Adipocyte (in vitro differentiated cells): ENCODE results near the gene TMEM38B.
"Not testable (repeated sequence)": the region's sequence is repeated elsewhere in the genome, so short reads cannot be mapped to it uniquely, and the experiment has no call there.

Experiments used
- DNase-seq: peaks from one replicate; pipeline ENCODE4 v3.0.0-alpha.2; 2015; ENCODE audit warnings: low read depth
- H3K27me3 ChIP-seq: replicated peaks from 2 replicates; pipeline ENCODE4 v1.7.0; 2013; ENCODE audit warnings: mild to moderate bottlenecking, low read length, moderate library complexity; ENCODE audit not compliant: control insufficient read depth, insufficient read depth
- H3K36me3 ChIP-seq: 2 replicates; pipeline ENCODE4 v1.7.0; 2013; ENCODE audit warnings: low read length, mild to moderate bottlenecking, moderate library complexity; ENCODE audit not compliant: control insufficient read depth, insufficient read depth, severe bottlenecking
- H3K4me1 ChIP-seq: 2 replicates; pipeline ENCODE4 v1.7.0; 2013; ENCODE audit warnings: mild to moderate bottlenecking, low read length, moderate library complexity; ENCODE audit not compliant: control insufficient read depth, insufficient read depth
- H3K4me3 ChIP-seq: 2 replicates; pipeline ENCODE4 v1.7.0; 2013; ENCODE audit warnings: mild to moderate bottlenecking, low read length, moderate library complexity
- H3K9ac ChIP-seq: 2 replicates; pipeline ENCODE4 v1.7.0; 2013; ENCODE audit warnings: mild to moderate bottlenecking, low read length, moderate library complexity
- H3K9me3 ChIP-seq: 2 replicates; pipeline ENCODE4 v1.7.0; 2013; ENCODE audit warnings: mild to moderate bottlenecking, low read length, moderate library complexity; ENCODE audit not compliant: control insufficient read depth

TMEM38B gene

DNA sequence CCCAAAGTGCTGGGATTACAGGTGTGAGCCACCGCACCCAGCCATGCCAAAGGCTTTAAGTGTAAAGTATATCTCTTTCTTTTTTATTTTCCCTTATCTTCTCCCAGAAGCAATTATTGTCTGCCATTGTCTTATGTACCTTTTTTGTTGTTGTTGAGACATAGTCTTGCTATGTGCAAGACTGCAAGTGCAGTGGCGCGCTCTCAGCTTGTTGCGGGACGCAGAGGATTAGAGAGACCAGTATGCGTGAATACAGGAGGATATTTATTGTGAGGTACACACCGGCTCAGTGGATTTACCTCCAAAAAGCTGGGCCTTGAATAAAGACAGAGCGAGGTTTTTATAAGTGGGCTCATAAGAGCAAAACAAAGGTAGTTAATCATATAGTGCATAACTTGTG is 11.8 kb downstream of the TMEM38B start:
- no peaks in the 10 kb centered on the region for H3K9me3 ChIP-seq
- peaks cover 3% of the 10 kb centered on the region for H3K4me1 ChIP-seq
- H3K27me3 ChIP-seq: no peaks in the 10 kb centered on the region
- H3K4me3 ChIP-seq: no peak overlapping the region
- DNase-seq: no peak
- peaks cover 9% of the 10 kb centered on the region for H3K36me3 ChIP-seq
- H3K9ac ChIP-seq: no peak overlapping the region

DNA sequence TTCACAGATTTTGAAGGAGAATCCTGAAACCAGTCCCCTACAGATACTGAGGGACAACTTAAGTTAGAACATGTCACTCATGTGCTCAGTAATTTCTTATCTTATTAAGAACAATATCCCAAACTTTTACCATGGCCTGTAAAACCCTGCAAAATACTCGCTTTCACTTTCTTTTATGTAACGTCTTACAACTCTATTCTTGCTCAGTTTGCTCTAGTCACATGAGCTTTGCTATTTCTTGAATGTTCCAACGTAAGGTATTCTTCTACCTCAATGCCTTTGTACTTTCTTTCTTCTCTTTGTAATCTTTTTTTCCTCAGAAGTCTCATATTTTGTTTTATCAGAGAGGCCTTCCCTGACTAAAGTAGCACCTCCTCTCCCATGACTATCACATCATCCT is 14.1 kb downstream of the TMEM38B start:
- Histone ChIP-seq H3K27me3 (no peaks in the 10 kb centered on the region), H3K36me3 (peaks cover 9% of the 10 kb centered on the region), H3K9me3 (no peaks in the 10 kb centered on the region), H3K4me1 (no peaks in the 10 kb centered on the region), H3K9ac (no peak overlapping the region), H3K4me3 (peak overlapping the region; percentile 34)
- no peak for DNase-seq

DNA sequence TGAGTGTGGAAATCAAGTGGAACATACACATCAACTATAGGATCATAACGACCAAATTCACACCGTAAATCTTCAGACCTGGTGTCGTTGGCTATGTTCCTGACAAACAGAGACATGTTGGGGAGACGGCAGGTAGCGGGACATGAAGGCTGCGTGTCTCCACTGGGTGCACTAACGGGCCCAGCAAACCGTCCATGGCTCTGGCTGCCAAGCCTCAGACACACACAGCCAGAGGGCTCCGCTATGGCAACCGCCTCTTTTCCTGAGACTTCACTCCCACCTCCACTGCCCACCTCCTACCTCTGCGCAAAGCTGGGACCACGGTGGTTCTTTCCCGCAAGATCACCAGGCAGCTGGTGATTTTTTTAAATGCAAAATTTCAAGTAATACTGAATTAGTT is 16.3 kb downstream of the TMEM38B start:
- H3K4me1 ChIP-seq: no peaks in the 10 kb centered on the region
- no peaks in the 10 kb centered on the region for H3K27me3 ChIP-seq
- DNase-seq: no peak
- no peak overlapping the region for H3K9ac ChIP-seq
- H3K4me3 ChIP-seq: no peak overlapping the region
- peaks cover 13% of the 10 kb centered on the region for H3K36me3 ChIP-seq
- no peaks in the 10 kb centered on the region for H3K9me3 ChIP-seq

DNA sequence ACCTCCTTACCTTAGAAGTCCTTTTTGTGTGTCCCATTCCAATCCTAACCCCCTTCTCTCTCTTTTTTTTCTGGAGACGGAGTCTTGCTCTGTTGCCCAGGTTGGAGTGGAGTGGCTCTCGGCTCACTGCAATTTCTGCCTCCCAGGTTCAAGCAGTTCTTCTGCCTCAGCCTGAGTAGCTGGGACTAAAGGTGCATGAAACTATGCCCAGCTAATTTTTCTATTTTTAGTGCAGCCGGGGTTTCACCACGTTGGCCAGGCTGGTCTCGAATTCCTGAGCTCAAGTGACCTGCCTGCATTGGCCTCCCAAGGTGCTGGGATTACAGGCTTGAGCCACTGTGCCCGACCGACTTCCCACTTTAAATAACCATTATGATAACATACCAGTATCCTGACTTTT is 17.5 kb downstream of the TMEM38B start:
- H3K9ac ChIP-seq: no peak overlapping the region
- DNase-seq: no peak
- H3K4me3 ChIP-seq: no peak overlapping the region
- peaks cover 12% of the 10 kb centered on the region for H3K36me3 ChIP-seq
- no peaks in the 10 kb centered on the region for H3K27me3 ChIP-seq
- H3K9me3 ChIP-seq: no peaks in the 10 kb centered on the region
- H3K4me1 ChIP-seq: no peaks in the 10 kb centered on the region

DNA sequence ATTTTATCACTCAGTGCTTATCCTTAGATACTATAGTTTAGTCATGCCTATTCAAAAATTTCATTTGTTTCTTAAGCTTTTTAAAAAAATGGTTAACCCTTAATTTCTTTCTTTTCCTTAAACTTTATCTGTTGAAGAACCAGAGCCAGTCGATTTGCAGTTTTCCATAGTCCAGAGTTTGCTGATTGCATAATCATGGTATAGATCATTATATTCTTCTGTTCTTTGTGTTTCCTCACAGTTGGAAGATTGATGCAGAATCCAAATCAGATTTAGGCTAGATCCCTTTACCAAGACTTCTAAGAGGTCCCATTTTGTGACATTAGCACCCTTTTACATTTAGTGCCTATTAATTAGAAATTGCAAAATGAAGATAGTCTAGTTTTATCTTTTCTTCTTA is 18.0 kb downstream of the TMEM38B start:
- Histone ChIP-seq H3K9me3 (no peaks in the 10 kb centered on the region), H3K4me3 (no peak overlapping the region), H3K4me1 (no peaks in the 10 kb centered on the region), H3K9ac (no peak overlapping the region), H3K36me3 (peaks cover 11% of the 10 kb centered on the region), H3K27me3 (no peaks in the 10 kb centered on the region)
- DNase-seq: no peak

DNA sequence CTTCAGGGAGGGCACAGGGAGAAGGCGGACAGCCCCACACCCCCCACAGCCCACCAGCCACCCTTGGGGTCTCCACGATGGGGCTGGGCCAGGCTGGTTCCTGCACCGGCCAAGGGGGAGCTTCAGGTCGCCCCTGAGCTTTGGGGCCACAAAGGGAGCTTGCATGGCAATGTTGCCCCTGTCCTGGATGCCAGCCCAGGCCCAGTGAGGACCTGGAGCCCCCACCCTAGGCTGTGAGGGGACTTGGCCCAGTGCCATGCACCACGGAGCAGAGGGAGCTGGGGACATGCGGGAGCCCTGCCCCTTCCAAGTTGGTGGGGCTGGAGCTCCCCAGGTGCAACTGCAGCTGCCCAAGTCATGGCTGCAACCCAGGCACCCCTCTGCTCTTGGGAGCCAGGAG is 18.4 kb downstream of the TMEM38B start:
- Histone ChIP-seq H3K36me3 (peaks cover 11% of the 10 kb centered on the region), H3K9me3 (no peaks in the 10 kb centered on the region), H3K4me1 (no peaks in the 10 kb centered on the region), H3K4me3 (no peak overlapping the region), H3K9ac (no peak overlapping the region), H3K27me3 (no peaks in the 10 kb centered on the region)
- no peak for DNase-seq

DNA sequence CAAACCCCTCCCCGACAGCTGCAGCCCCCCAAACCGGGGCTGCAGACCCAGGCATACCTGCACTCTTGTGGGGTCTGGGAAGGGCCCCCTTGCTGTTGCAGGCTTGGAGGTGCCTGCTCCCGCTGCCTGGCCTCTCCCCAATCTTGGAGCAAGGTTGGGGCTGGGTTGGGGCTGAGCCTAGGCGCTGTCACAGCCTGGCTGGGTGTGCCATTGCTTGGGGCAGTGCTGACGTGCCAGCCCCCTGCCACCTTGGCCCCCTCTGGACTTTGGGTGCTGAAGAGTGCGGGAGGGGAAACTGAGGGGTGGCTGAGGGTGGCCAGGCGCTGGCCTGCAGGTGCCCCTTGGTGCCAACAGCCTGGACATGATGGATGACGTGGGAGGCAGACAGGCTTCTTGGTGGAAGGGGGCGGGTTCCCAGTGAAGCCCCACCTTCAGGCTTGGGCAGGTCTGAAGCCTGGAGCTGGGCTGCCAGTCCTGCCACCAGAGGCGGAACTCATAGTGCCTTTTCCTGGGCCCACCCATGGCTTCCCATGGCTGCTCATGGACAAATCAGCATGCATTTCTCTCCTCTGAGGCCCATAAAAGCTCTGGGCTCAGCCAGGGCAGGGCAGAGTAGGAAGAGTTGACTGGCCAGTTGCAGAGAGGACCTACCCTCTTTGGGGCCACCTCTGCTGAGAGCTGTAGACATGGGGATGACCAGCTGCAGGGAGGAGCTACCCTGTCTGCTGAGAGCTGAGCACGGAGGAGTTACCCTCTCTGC is 19.1 kb downstream of the TMEM38B start:
- Histone ChIP-seq H3K4me1 (no peaks in the 10 kb centered on the region), H3K36me3 (peaks cover 11% of the 10 kb centered on the region), H3K9ac (no peak overlapping the region), H3K27me3 (no peaks in the 10 kb centered on the region), H3K4me3 (no peak overlapping the region), H3K9me3 (no peaks in the 10 kb centered on the region)
- DNase-seq: no peak

DNA sequence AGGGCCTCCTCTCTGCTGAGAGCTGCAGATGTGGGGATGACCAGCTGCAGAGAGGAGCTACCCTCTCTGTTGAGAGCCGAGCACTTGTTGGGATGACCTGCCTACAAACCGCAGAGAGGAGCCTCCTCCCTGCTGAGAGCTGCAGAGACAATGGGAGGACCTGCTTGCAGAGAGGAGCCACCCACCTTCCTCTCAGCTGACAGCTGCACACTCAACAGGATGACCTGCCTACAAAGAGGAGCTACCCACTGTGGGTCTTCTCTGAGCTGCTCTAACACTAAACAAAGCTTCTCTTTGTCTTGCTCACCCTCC is 19.6 kb downstream of the TMEM38B start:
- Histone ChIP-seq H3K9me3 (no peaks in the 10 kb centered on the region), H3K9ac (no peak overlapping the region), H3K36me3 (peaks cover 11% of the 10 kb centered on the region), H3K27me3 (no peaks in the 10 kb centered on the region), H3K4me3 (no peak overlapping the region), H3K4me1 (no peaks in the 10 kb centered on the region)
- DNase-seq: no peak

DNA sequence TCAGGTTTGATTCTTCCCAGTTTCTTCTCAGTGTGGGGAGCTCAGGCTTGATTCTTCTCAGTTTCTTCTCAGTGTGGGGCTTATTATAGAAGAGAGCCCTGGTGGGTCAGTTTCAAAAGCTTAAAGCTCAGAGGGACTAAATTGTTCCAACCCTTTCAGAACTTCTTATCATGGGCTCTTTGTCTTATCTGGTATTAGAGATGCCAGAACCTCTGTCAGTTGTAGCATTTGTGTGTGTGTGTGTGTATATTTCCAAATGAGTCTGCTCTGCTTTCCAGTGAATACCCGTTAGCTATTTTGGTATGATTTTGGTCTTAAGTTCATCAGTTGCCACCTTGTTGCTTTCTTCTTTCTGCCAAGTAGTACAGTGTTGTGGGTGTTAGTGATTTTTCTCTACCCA is 21.8 kb downstream of the TMEM38B start:
- Histone ChIP-seq H3K27me3 (no peaks in the 10 kb centered on the region), H3K9me3 (no peaks in the 10 kb centered on the region), H3K4me3 (no peak overlapping the region), H3K4me1 (no peaks in the 10 kb centered on the region), H3K36me3 (peaks cover 4% of the 10 kb centered on the region), H3K9ac (no peak overlapping the region)
- no peak for DNase-seq

DNA sequence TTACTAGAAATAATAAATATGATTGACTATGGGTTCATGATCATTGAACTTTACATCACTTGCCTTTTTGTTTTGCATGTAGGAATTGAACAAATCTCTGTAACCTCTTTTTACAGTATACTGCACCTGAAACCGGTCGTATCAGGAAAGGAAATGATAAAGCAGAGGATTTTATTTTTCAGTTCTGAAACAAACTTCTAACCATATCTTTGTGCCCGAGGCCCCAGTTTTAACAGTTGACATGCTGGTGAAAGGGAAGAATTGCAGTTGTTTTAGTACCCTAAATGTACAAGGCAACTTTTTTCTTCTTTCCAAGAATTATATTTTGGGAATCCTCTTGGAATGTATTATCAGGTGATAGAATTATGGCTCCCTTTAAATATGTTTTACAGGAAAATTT is 27.8 kb downstream of the TMEM38B start:
- Histone ChIP-seq H3K27me3 (no peaks in the 10 kb centered on the region), H3K4me3 (no peak overlapping the region), H3K9me3 (no peaks in the 10 kb centered on the region), H3K36me3 (no peaks in the 10 kb centered on the region), H3K9ac (no peak overlapping the region), H3K4me1 (no peaks in the 10 kb centered on the region)
- no peak for DNase-seq

DNA sequence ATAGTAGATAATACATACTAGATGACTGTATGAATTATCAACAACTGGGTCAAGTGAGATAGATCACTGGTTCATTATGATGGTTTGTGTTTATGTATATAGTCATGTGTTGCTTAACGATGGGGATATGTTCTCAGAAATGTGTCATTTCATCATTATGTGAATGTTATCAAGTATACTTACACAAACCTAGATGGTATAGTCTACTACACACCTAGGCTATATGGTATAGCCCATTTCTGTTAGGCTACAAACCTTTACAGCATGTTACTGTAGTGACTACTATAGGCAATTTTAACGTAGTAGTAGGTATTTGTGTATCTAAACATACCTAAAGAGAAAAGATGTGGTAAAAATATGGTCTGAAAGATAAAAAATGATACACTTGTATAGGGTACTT is 31.0 kb downstream of the TMEM38B start:
- DNase-seq: no peak
- Histone ChIP-seq H3K27me3 (no peaks in the 10 kb centered on the region), H3K9me3 (no peaks in the 10 kb centered on the region), H3K4me3 (no peak overlapping the region), H3K36me3 (no peaks in the 10 kb centered on the region), H3K4me1 (no peaks in the 10 kb centered on the region), H3K9ac (no peak overlapping the region)

DNA sequence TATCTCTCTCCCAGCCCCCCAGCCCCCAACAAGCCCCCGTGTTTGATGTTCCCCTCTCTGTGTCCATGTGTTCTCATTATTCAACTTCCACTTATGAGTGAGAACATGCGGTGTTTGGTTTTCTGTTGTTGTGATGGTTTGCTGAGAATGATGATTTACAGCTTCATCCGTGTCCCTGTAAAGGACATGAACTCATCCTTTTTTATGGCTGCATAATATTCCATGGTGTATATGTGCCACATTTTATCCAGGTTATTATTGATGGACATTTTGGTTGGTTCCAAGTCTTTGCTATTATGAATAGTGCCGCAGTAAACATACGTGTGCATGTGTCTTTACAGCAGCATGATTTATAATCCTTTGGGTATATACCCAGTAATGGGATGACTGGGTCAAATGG is 33.9 kb downstream of the TMEM38B start:
- H3K36me3 ChIP-seq, H3K27me3 ChIP-seq, H3K9ac ChIP-seq: not testable (repeated sequence)

More for the DNA sequence above, 33.9 kb downstream of the TMEM38B start:
- DNase-seq, H3K9me3 ChIP-seq, H3K4me3 ChIP-seq, H3K4me1 ChIP-seq: not testable (repeated sequence)
